Activated CD4-positive, alpha-beta memory T cell treated with anti-CD3 and anti-CD28 coated beads for 36 hours (primary cell): Measurements from ENCODE around the gene SCMH1. TPM values are rescaled to one million over a fixed set of nuclear protein-coding genes. Genes with fewer than 3 reads are reported as not detected.
"Not testable (repeated sequence)": the region's sequence is repeated elsewhere in the genome, so short reads cannot be mapped to it uniquely, and the experiment has no call there.

Experiments
- CTCF ChIA-PET: fragments of 350-600 bp; sonication (Branson Sonifier 250); formaldehyde crosslinking; loops from one replicate; lab custom pipeline; 2021; ENCODE audit warnings: antibody characterized with exemption, inconsistent platforms; lab: Charles Lee
- POLR2A ChIA-PET: fragments of 350-600 bp; sonication (Branson Sonifier 250); formaldehyde crosslinking; loops from one replicate; lab custom pipeline; 2021; ENCODE audit warnings: antibody characterized with exemption; lab: Charles Lee
- DNase-seq: peaks from one replicate; pipeline ENCODE4 v3.0.0-alpha.2; 2020
- H3K27ac Mint-ChIP-seq: one replicate; pipeline ENCODE4 v1.8.0; 2021; ENCODE audit warnings: mixed read lengths
- H3K27me3 Mint-ChIP-seq: one replicate; pipeline ENCODE4 v1.8.0; 2021; ENCODE audit warnings: mixed read lengths
- H3K36me3 Mint-ChIP-seq: one replicate; pipeline ENCODE4 v1.8.0; 2021; ENCODE audit warnings: mixed read lengths
- H3K4me1 Mint-ChIP-seq: one replicate; pipeline ENCODE4 v1.8.0; 2021; ENCODE audit warnings: low read depth, mixed read lengths
- H3K4me3 Mint-ChIP-seq: one replicate; pipeline ENCODE4 v1.8.0; 2021; ENCODE audit warnings: mild to moderate bottlenecking, mixed read lengths
- H3K9me3 Mint-ChIP-seq: one replicate; pipeline ENCODE4 v1.8.0; 2021; ENCODE audit warnings: mixed read lengths
- intact Hi-C: fragments of 100-400 bp; cut with micrococcal nuclease; formaldehyde crosslinking; loops from one replicate; pipeline ENCODE4 v1.15.1; 2023
- total RNA-seq, 2 experiments: library from RNA; stranded (reverse); gene quantifications; one replicate each; pipeline ENCODE4 v1.2.3, GENCODE V29; 2021

SCMH1 gene
- total RNA-seq, 2 experiments from 2014 or later: 17.7 to 20.7 TPM

DNA sequence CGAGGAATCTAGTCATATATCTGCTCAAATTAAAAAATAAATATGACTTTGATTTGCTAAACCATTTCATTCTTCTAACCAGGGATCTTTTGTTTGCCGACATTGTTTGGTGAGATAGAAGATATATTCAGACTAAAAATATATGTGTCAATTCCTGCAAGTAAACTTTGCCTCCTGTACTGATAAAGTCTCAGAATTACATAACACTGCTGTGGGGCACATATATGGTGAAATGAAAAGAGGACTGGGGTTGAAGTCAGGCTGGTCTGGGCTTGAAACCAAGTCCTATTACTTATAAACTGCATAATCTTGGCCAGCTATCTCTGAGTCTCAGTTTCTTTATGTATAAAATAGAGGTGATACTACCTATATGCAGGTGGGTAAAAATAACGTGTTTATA, 9.8 kb downstream of the SCMH1 start:
- POLR2A ChIA-PET: no interaction called here
- intact Hi-C loops: no loop called here
- Mint-ChIP-seq H3K9me3 (peaks cover 3% of the 10 kb centered on the region), H3K27ac (no peak overlapping the region), H3K4me3 (no peak overlapping the region), H3K27me3 (no peaks in the 10 kb centered on the region), H3K36me3 (peaks cover 4% of the 10 kb centered on the region), H3K4me1 (peaks cover 5% of the 10 kb centered on the region)
- no peak for DNase-seq
- CTCF ChIA-PET: no interaction called here

DNA sequence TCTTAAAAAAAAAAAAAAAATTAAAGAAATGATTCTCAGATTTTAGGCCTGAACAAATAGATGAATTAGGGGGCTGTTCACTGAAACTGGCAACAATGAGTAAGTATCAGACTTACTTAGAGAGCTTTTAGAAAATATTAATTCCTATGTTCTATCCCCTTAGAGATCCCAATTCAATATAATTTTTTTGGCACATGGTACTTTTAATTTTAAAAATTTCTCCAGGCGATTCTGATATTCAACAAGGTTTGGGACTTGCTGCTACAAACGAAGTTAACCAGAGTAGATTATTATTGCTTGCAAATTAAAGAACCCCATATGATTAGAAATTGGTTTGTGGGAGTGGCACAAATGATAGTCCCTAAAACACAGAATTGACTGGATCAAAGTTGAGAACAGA, 11.4 kb downstream of the SCMH1 start:
- Mint-ChIP-seq H3K27me3 (no peaks in the 10 kb centered on the region), H3K36me3 (peaks cover 4% of the 10 kb centered on the region), H3K4me1 (peaks cover 2% of the 10 kb centered on the region), H3K27ac (no peak overlapping the region), H3K4me3 (no peak overlapping the region), H3K9me3 (peaks cover 3% of the 10 kb centered on the region)
- intact Hi-C loops: no loop called here
- DNase-seq: no peak
- ChIA-PET POLR2A (no interaction called here), CTCF (no interaction called here)

DNA sequence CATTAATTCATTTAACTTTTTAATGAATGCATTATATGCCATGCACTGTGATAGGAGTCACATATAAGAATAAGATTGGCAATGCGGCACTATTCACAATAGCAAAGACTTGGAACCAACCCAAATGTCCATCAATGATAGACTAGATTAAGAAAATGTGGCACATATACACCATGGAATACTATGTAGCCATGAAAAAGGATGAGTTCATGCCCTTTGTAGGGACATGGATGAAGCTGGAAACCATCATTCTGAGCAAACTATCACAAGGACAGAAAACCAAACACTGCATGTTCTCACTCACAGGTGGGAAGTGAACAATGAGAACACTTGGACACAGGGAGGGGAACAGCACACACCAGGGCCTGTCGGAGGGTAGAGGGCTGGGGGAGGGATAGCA, 12.9 kb downstream of the SCMH1 start:
- H3K36me3 Mint-ChIP-seq, H3K9me3 Mint-ChIP-seq, H3K27ac Mint-ChIP-seq, POLR2A ChIA-PET, H3K4me3 Mint-ChIP-seq, DNase-seq, H3K4me1 Mint-ChIP-seq, CTCF ChIA-PET, intact Hi-C loops, H3K27me3 Mint-ChIP-seq: not testable (repeated sequence)

DNA sequence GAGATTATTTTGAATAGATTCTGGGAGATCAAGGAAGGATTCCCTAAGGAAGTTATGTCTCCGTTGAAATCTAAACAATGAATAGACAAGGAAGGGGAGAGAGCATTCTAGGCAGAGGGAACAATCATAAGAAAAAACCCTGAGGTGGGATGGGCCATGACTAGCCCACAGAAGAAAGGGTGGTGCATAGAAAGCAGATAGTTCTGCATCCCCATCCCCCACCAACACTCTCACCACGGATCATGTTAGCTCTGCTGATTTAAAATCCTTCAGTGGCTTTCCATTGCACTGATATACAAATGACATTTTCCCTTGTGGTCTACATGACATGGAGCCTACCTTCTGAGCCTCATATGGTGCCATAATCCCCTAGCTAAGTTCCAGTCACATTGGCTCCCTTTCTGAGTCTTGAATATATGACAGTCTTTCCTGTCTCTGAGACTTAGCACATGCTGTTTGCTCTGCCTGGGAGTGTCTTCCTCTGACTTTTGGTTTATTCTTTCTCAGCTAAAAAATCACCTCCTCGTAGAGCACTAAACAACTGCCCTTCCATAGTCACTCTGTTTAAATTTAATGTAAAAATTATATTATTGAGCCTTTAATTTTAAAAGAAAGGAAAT, 15.2 kb downstream of the SCMH1 start:
- ChIA-PET POLR2A (no interaction called here), CTCF (no interaction called here)
- Mint-ChIP-seq H3K9me3 (peaks cover 3% of the 10 kb centered on the region), H3K27ac (no peak overlapping the region), H3K36me3 (peaks cover 5% of the 10 kb centered on the region), H3K27me3 (no peaks in the 10 kb centered on the region), H3K4me3 (no peak overlapping the region), H3K4me1 (peaks cover 4% of the 10 kb centered on the region)
- DNase-seq: no peak
- intact Hi-C loops: no loop called here

DNA sequence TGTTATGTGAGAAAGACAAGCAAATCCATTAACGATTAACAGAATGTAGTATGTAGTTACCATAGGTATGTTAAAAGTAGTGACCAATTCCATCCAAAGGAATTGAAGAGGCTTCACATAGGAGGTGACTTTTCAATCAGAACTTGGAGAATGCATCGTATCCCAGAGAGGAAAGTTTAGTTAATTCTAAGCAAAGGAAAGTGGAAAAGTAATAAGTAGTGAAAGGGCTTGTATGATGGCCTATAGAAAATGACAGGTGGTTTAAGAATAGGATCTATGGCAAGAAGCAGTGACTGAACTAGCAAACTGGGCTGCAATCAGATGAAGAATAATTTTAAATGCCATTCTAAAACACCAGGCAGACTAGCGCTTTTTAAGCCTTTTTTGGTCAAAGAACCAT, 16.6 kb downstream of the SCMH1 start:
- Mint-ChIP-seq H3K9me3 (peaks cover 9% of the 10 kb centered on the region), H3K36me3 (peaks cover 13% of the 10 kb centered on the region), H3K27ac (no peak overlapping the region), H3K4me3 (no peak overlapping the region), H3K27me3 (no peaks in the 10 kb centered on the region), H3K4me1 (peaks cover 4% of the 10 kb centered on the region)
- ChIA-PET CTCF (no interaction called here), POLR2A (no interaction called here)
- intact Hi-C loops: no loop called here
- DNase-seq: no peak

DNA sequence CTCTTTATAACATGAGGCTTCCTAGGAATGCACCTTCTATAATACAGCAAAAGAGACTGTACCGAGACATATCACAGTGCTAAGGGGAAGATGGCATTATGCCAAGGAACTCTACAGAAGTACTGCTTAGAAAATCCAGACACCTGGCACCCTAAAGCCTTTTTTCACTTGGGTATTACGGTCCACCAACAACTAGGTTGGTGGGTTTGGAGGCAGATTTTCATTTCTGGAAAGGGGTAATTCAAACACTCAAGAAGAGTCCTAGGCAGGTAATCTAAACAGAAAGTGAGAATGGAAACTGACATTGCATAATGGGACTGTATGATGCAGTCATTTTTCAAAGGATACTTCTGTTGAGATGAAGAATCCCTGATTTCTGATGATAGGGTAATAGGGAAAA, 19.6 kb downstream of the SCMH1 start:
- no peaks in the 10 kb centered on the region for H3K27me3 Mint-ChIP-seq
- CTCF ChIA-PET: no interaction called here
- intact Hi-C loops: no loop called here
- H3K27ac Mint-ChIP-seq: no peak overlapping the region
- H3K36me3 Mint-ChIP-seq: peaks cover 35% of the 10 kb centered on the region
- H3K4me3 Mint-ChIP-seq: no peak overlapping the region
- peaks cover 28% of the 10 kb centered on the region for H3K9me3 Mint-ChIP-seq
- H3K4me1 Mint-ChIP-seq: peaks cover 4% of the 10 kb centered on the region
- no peak for DNase-seq
- POLR2A ChIA-PET: no interaction called here

DNA sequence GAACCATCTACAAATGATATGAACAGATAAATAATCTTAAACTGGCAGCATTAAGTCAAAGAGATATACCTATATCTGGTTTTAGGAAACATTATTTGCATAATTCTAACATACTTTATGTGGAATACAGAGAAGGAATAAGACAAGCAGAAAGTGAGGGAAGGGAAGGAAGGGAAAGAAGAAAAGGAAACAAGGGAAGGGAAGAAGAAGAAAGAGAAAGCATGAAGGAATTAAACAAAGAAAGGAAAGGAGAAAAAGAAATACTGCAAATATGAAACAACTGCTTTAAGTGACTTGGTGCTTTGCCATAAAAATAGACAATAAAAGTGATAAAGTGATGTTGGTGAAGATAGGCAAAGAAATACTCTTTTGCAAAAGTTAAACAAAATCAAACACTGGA, 20.1 kb downstream of the SCMH1 start:
- ChIA-PET POLR2A (no interaction called here), CTCF (no interaction called here)
- Mint-ChIP-seq H3K36me3 (peaks cover 37% of the 10 kb centered on the region), H3K4me3 (no peak overlapping the region), H3K27me3 (no peaks in the 10 kb centered on the region), H3K4me1 (peaks cover 4% of the 10 kb centered on the region), H3K9me3 (peaks cover 32% of the 10 kb centered on the region), H3K27ac (no peak overlapping the region)
- DNase-seq: no peak
- intact Hi-C loops: no loop called here

DNA sequence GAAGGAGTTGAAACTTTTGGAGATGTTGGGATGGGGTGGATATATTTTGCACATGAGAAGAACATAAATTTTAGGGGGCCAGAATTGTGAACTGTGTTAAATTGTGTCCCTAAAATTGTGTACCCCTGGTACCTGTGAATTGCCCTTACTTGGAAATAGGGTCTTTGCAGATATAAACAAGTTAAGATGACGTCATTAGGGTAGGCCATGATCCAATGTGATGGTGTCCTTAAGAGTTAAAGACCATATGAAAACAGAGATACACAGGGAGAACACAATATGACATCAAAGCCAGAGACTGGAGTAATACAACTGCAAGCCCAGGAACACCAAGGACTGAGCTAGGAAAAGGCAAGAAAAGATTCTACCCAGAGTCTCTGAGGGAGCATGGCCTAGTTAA, 24.0 kb downstream of the SCMH1 start:
- CTCF ChIA-PET: no interaction called here
- H3K27ac Mint-ChIP-seq: no peak overlapping the region
- intact Hi-C loops: no loop called here
- no peaks in the 10 kb centered on the region for H3K27me3 Mint-ChIP-seq
- POLR2A ChIA-PET: no interaction called here
- H3K4me3 Mint-ChIP-seq: no peak overlapping the region
- DNase-seq: no peak
- H3K9me3 Mint-ChIP-seq: peaks cover 33% of the 10 kb centered on the region
- H3K36me3 Mint-ChIP-seq: peaks cover 43% of the 10 kb centered on the region
- peaks cover 11% of the 10 kb centered on the region for H3K4me1 Mint-ChIP-seq

DNA sequence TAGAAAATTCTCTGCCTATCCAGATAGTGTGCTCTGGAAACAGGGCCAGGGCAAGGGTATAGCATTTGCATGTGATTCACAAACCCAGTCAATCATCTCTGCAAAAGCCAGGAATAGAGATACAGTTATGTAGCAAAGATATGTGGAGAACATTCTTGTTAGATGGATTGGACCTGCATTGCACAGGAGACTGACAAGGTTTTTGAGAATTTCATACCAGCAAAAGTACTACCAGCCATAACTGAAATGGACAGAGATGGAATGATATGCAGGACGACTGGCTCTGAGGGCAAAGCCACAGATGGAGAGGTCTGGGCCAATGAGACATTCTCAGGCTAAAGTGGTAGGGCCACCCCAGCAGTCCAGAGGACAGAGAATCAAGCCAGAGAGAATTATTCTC, 24.7 kb downstream of the SCMH1 start:
- DNase-seq: no peak
- H3K36me3 Mint-ChIP-seq: peaks cover 44% of the 10 kb centered on the region
- intact Hi-C loops: no loop called here
- ChIA-PET POLR2A (no interaction called here), CTCF (no interaction called here)
- H3K27ac Mint-ChIP-seq: no peak overlapping the region
- H3K27me3 Mint-ChIP-seq: no peaks in the 10 kb centered on the region
- peaks cover 33% of the 10 kb centered on the region for H3K9me3 Mint-ChIP-seq
- no peak overlapping the region for H3K4me3 Mint-ChIP-seq
- peaks cover 9% of the 10 kb centered on the region for H3K4me1 Mint-ChIP-seq

DNA sequence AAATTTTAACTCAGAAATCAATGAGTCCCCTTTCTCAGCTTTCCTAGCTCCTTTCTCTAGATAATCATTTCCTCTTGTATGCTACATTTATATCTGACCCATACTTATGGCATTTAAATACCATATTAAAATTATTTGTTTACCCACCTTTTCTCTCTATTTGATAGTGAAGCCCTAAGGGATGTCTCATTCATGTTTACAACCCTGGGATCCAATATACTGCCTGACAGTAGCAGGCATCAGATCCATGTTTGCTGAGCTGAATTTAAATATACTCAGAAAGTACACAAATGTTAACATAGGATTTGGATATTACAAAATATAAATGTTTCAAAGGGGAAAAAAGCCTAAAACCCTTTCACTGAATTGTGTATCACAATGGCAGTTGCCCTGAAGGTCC, 26.5 kb downstream of the SCMH1 start:
- Mint-ChIP-seq H3K36me3 (peaks cover 47% of the 10 kb centered on the region), H3K4me1 (peaks cover 11% of the 10 kb centered on the region), H3K4me3 (no peak overlapping the region), H3K27ac (no peak overlapping the region), H3K9me3 (peaks cover 29% of the 10 kb centered on the region), H3K27me3 (no peaks in the 10 kb centered on the region)
- intact Hi-C loops: no loop called here
- DNase-seq: no peak
- POLR2A ChIA-PET: no interaction called here
- CTCF ChIA-PET: no interaction called here

DNA sequence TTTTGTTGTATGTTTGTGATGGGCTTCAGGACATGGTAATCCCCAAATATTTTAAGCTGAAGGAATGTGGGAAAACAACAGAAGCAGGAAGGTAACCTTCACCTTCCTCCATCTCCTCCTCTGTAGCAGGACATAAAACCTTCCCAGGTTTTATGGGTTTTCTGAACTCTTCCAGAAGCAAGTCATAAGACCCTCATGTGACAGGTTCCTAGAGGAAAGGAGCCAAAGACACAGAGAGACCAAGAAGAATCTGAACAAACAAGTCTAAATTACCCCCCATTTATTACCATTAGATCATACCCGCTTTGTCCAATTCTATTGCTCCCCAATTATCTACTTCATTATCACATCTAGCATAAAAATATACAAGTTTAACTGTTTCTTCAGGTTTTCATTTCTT, 28.8 kb downstream of the SCMH1 start:
- H3K36me3 Mint-ChIP-seq: peaks cover 31% of the 10 kb centered on the region
- no peak overlapping the region for H3K4me3 Mint-ChIP-seq
- DNase-seq: no peak
- no peaks in the 10 kb centered on the region for H3K27me3 Mint-ChIP-seq
- POLR2A ChIA-PET: no interaction called here
- H3K4me1 Mint-ChIP-seq: peaks cover 11% of the 10 kb centered on the region
- no peak overlapping the region for H3K27ac Mint-ChIP-seq
- intact Hi-C loops: no loop called here
- H3K9me3 Mint-ChIP-seq: peaks cover 21% of the 10 kb centered on the region
- CTCF ChIA-PET: no interaction called here

DNA sequence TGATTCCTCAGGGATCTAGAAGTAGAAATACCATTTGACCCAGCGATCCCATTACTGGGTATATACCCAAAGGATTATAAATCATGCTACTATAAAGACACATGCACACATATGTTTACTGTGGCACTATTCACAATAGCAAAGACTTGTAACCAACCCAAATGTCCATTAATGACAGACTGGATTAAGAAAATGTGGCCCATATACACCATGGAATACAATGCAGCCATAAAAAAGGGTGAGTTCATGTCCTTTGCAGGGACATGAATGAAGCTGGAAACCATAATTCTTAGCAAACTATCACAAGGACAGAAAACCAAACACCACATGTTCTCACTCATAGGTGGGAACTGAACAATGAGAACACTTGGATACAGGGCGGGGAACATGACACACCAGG, 30.5 kb downstream of the SCMH1 start:
- POLR2A ChIA-PET, H3K27ac Mint-ChIP-seq, intact Hi-C loops, CTCF ChIA-PET, H3K27me3 Mint-ChIP-seq, H3K4me3 Mint-ChIP-seq, DNase-seq: not testable (repeated sequence)
- peaks cover 11% of the 10 kb centered on the region for H3K4me1 Mint-ChIP-seq
- H3K9me3 Mint-ChIP-seq: peaks cover 13% of the 10 kb centered on the region
- peaks cover 23% of the 10 kb centered on the region for H3K36me3 Mint-ChIP-seq

DNA sequence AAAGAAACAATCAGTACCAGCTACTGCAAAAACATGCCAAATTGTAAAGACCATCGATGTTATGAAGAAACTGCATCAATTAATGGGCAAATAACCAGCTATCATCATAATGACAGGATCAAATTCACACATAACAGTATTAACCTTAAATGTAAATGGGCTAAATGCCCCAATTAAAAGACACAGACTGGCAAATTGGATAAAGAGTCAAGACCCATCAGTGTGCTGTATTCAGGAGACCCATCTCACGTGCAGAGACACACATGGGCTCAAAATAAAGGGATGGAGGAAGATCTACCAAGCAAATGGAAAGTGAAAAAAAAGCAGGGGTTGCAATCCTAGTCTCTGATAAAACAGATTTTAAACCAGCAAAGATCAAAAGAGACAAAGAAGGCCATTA, 35.1 kb downstream of the SCMH1 start:
- H3K4me3 Mint-ChIP-seq, intact Hi-C loops, CTCF ChIA-PET, H3K4me1 Mint-ChIP-seq, POLR2A ChIA-PET, H3K27ac Mint-ChIP-seq, H3K27me3 Mint-ChIP-seq, DNase-seq: not testable (repeated sequence)
- peaks cover 26% of the 10 kb centered on the region for H3K9me3 Mint-ChIP-seq
- peaks cover 31% of the 10 kb centered on the region for H3K36me3 Mint-ChIP-seq
